GM19395 (cell line): Measurements from ENCODE around the gene MFGE8.

Experiments used
- ATAC-seq: cut with Tn5 transposase; IDR thresholded peaks from one replicate; pipeline ENCODE4 v1.9.1; 2021; ENCODE audit warnings: mild to moderate bottlenecking, moderate library complexity; ENCODE audit not compliant: unreplicated experiment

Gene MFGE8

DNA sequence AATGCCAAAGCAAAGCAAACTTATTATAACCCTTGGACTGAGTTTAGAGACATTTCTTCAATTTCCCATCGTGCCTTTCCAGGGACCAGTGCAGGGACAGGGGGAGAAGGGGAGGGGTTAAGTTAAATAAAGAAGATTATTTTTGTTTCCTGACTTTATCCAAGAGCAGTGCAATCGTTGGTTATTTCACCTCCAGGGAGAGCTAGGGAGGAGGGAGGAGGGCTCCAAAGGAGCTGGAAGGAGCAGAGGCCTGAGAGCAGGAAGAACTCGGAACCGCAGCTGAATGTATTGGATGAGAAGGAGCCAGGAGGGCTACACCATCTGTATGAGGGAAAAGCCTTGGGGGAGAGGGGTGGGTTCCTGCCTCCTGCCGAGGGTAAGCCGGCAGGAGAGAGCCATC, 38.5 kb downstream of the MFGE8 start:
- ATAC-seq: no peak

DNA sequence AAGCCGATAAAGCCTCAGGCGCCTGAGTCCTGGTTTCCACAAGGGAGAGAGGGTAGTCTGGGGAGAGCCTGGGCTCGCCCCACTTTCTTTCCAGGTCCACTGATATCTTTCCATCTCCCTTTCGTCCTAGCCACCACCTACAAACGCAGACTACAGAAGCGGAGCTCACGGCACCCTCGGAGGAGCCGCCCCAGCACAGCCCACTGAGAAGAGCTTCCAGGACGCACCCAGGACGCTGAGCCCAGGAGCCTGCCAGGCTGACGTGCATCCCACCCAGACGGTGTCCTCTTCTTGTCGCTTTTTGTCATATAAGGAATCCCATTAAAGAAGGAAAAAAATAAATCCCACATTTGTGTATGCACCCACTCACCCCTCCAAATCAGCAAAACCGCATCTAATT, 38.9 kb downstream of the MFGE8 start:
- ATAC-seq: no peak

DNA sequence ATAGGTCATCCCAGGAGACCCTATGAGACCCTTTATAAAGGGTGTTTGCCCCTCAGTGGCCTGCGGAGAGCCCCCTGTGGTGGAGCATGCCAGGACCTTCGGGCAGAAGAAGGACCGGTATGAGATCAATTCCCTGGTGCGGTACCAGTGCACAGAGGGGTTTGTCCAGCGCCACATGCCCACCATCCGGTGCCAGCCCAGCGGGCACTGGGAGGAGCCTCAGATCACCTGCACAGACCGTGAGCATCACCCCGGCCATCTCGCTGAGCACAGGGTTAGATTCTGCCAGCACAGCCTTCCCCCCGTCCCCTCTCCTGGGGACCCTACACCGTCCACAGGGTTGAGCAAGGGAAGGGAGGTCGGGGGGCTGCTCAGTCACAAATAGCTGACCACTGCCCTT, 39.4 kb downstream of the MFGE8 start:
- no peak for ATAC-seq

DNA sequence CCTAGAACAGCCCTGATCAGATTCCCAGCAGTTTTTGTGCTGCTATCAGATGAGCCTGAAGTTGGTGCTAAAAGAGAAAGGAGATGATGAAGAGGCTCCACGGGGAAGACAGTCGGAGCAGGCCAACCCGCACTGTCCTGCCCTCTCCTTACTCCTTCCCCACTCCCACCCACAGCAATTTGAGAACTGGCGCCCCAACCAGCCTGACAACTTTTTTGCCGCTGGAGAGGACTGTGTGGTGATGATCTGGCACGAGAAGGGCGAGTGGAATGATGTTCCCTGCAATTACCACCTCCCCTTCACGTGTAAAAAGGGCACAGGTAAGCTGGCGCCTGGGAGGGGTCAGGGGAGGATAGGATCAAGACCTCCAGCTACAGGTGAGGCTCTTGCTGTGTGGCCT, 40.5 kb downstream of the MFGE8 start:
- no peak for ATAC-seq

DNA sequence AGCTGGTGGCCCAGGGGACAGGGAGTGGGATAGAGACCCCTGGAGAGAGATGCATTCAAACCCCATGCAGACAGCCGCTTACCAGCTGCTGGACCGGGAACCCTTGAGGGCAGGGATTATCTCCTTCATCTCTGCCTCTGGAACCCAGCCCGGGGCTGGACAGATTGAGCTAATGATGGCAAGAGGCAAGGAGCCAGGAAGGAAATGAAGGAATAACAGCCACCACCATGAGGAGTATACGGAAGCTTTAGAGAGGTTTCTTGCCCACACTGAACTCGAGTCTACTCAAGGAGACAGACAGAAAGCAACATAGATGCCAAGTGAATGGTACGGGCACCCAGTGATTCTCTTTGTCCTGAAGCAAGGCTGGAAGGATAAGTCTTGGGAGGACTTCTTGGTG, 41.1 kb downstream of the MFGE8 start:
- no peak for ATAC-seq

DNA sequence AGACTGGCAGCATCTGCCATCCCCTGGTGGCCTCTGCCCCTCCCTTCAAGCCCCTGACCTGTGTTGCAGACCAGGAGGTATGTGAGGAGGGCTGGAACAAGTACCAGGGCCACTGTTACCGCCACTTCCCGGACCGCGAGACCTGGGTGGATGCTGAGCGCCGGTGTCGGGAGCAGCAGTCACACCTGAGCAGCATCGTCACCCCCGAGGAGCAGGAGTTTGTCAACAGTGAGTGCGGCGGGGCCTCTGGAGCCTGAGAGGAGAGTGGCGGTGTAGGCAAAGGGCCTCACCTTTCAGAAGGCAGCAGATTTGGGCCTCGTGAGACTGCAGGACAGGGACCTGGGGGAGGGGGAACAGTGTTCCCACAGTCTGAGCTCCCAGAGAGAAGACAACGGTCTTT, 41.9 kb downstream of the MFGE8 start:
- no peak for ATAC-seq

DNA sequence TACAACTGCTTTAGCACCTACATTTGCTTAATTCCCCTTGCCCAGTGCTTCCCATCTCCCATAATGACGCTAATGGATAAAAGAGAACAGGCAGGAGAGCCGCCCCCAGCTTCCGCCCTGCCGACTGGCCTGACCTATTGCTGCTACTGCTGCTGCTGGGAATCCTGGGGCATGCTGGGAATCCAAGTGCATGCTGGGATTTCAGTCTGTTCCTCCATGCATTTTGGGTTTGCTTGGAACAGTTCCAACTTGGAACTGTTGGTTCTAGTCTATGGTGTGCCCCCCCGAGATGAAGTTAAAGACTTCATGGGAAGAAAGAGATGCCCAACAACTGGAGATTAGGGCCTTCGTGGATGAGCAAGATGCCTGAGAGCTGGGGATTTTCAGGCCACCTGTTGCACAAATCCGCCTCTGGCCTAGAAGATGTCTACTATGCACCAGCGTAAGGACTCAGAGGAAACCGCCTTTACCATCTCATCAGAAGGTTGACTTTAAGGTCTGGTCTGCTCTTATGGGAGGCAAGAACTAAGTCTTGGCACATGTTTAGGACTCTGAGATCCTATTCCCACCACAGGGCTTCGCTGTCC, 46.8 kb downstream of the MFGE8 start:
- no peak for ATAC-seq

DNA sequence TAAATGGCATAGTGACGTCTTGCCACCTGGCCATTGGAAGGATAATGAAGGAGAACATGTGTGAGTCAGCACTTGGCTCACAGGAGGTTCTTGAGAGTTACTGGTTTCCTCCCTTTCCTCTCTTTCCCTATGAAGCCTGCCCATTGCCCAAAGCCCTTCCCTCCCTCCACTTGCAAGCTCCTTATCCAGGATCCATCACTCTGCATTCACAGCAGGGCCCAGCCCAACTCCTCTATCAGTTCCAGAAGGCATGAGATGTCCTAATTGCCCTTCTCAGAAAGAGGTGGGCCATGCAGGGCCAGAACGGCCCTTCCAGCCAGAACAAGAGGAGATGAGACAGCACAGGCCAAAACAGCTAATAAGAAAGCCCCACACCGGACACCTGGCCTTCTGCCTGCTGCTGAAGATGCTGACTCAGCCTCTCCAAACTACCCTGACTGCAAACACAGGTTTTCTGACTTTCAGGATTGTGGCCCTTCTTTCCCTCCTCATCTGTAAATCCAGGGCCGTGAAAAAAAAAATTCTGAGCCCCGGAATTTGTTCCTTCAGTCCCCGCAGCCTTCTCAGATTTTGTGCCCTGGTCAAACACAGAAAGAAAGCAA, 47.6 kb downstream of the MFGE8 start:
- ATAC-seq: no peak

DNA sequence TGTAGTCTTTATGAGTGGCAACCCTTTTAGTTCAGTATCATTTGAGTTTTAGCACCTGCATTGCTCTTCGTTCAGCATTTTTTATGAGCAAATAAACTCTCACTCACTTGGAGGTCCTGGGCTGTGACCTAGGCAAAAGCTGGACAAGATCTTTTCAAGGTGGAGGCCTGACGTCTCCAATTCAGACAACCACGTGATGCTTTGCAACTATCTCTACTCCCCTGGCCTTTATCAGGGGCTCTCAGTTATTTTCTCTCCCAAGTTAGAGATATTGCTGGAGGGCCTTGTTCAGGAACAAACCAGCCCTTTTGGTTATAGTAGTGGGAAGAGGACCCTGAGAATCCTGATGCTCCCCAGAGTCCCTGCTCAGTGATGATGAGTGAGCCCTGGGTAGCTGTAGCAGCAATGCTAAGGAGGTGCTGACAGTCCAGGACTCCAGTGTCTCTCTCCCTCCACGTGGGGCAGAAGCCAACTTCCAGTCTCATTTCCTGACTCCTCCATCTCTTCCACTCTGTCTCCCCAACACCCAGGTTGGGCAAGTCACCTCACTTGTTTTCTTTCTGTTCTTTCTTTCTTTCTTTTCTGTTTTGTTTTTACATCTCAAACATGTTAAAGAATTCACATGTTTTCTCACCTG, 48.2 kb downstream of the MFGE8 start:
- ATAC-seq: no peak

DNA sequence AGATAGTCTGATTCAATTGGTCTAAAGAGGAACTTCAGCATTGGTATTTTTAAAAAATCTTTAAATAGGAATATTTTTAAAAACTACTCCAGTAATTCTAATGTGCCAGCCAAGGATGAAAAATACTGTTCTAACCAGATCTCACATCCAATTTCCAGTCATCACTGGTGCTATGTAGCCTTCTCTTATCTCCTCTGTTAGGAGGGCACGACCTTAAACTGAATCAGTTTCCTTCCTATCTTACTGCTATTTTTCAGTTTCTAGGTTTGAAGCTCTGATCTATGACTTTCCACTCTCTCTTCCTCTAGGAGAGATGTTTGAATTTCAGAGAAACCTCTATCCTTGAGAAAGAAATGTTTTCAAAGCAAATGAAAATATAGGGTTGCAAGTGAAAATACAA, 49.8 kb downstream of the MFGE8 start:
- no peak for ATAC-seq

DNA sequence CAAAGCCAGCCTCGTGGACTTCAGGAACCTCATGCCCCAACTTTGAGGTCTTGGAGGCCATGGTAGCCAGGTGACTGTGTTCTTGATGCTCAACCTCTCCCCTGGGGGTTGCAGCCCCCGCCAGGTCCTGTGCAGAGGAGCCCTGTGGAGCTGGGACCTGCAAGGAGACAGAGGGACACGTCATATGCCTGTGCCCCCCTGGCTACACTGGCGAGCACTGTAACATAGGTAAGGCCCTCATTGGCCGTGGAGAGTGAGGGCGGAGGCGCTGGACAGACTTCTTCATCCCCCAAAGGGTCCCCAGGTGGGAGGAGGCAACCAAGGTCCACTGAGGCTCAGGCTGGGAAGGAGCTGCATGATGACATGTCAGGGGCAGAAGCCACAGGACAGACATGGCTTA, 53.0 kb downstream of the MFGE8 start:
- ATAC-seq: no peak

DNA sequence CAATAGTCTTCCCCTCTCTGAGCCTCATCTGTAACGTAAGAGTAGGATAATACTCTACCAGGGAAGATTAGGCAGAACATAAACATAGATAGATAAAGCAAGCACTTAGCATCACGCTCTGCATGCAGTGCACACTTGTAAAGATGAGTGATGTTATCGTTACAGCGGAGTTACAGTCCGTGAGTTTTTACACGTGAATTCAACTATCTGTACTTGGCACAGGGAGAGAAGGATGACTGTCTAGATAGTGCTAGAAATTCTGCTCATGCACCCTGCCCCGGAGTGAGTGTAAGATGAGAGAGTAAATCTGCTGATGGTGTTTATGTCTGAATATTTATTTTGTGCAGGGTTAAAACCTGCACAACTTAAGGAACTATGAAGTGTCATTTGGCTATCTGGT, 53.6 kb downstream of the MFGE8 start:
- ATAC-seq: no peak

DNA sequence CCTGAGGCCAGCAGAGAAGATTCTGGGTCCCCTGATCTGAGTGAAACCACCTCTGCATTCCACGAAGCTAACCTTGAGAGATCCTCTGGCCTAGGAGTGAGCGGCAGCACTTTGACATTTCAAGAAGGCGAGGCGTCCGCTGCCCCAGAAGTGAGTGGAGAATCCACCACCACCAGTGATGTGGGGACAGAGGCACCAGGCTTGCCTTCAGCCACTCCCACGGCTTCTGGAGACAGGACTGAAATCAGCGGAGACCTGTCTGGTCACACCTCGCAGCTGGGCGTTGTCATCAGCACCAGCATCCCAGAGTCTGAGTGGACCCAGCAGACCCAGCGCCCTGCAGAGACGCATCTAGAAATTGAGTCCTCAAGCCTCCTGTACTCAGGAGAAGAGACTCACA, 54.2 kb downstream of the MFGE8 start:
- no peak for ATAC-seq

DNA sequence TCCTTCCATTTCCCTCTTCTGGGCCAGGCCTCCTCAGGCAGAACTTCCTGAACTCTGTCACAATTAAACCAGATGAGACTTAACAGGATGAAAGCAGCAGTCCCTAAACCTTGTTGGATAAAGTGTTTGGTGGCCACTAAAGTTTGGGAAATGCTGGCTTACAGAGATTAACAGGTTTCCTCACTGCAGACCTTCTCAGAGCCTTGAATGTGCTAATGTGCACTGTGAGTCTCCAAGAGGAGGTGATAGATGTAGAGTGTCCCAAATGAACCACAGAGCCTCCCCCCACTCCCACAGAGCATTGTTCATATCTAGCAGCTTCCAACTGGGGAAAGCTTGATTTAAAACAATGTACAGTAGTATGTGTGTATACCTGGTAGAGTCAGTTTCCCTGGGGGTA, 60.7 kb downstream of the MFGE8 start:
- no peak for ATAC-seq

DNA sequence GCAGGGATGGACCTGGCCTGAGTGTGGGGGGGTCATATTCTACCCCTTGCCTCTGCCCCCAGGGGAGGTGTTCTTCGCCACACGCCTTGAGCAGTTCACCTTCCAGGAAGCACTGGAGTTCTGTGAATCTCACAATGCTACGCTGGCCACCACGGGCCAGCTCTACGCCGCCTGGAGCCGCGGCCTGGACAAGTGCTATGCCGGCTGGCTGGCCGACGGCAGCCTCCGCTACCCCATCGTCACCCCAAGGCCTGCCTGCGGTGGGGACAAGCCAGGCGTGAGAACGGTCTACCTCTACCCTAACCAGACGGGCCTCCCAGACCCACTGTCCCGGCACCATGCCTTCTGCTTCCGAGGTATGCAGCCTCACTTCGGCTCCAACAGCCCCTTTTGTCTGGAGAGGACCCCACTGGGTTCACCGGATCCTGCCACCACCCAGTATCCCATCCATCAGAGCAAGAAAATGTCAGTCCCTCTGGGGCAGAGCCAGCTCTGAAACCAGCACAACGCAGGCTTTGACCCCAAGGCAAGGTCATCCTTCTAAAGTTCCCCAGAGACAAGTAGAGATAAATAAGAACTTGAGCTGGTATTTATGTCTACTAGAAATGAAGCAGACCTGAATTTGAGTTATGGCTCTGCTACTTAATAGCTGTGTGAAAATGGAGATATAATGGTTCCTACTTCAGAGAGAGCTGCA, 63.7 kb downstream of the MFGE8 start:
- ATAC-seq: no peak
